AG04450 (cell line): ENCODE results near the gene CEP162. TPM values are rescaled to one million over a fixed set of nuclear protein-coding genes. Genes with fewer than 3 reads are reported as not detected.

ENCODE experiments used
- CTCF ChIA-PET: fragments of 300-600, 350-600 bp; formaldehyde crosslinking; extraction: SDS; loops from one replicate; lab custom pipeline; 2022; ENCODE audit warnings: antibody characterized with exemption, inconsistent platforms; lab: Charles Lee
- POLR2A ChIA-PET: fragments of 350-600 bp; formaldehyde crosslinking; extraction: SDS; loops from one replicate; lab custom pipeline; 2021; ENCODE audit warnings: antibody characterized with exemption, inconsistent platforms; lab: Yijun Ruan, JAX
- DNase-seq: peaks from one replicate; pipeline ENCODE4 v3.0.0-alpha.2; 2011; ENCODE audit warnings: low read depth, low spot score
- H3K27ac ChIP-seq: one replicate; pipeline ENCODE4 v1.5.1; 2012; ENCODE audit warnings: low read depth, low read length, control low read depth
- H3K27me3 ChIP-seq: one replicate; pipeline ENCODE4 v1.6.0; 2012; ENCODE audit warnings: low read length; ENCODE audit not compliant: control insufficient read depth, insufficient read depth
- H3K4me3 ChIP-seq: 2 replicates; pipeline ENCODE4 v1.5.1; 2011; ENCODE audit warnings: mild to moderate bottlenecking, low read depth, low read length, control low read depth
- H3K9me3 ChIP-seq: 2 replicates; pipeline ENCODE4 v1.5.1; 2012; ENCODE audit warnings: low read length; ENCODE audit not compliant: control insufficient read depth, insufficient read depth
- polyA plus RNA-seq: library from polyadenylated mRNA; depleted of rRNA; stranded (reverse); fragments of >200 nt; gene quantifications from 2 replicates; pipeline ENCODE4 v1.2.3, GENCODE V29; 2011
- TF ChIP-seq, protein P1 (sequence below): IDR thresholded peaks from 2 replicates; pipeline ENCODE4 v1.5.1; 2011; ENCODE audit warnings: low read depth, low read length, control low read depth, inconsistent platforms

Gene CEP162
- polyA plus RNA-seq, 1 experiment: 5.3 TPM

DNA sequence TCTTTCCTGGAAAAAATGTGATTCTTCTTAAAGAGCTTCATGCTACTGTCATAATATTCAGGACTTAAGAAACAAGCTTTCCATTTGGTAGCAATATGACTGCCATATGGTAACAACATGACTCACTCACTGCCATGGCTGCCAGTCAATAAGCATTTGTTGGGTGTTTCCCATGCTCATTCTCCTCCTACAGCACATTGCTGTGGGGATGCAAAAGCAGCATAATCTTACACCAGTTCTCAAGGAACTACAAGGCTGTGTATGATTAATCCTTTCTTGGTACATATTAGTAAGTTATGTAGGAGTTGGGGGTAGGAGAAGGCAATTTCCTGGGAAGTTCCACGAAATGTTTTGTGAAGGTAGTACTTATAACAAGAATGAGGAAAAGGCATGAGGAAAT lies 76.7 kb downstream of the CEP162 start:
- POLR2A ChIA-PET: no interaction called here
- TF ChIP-seq, protein P1, sequence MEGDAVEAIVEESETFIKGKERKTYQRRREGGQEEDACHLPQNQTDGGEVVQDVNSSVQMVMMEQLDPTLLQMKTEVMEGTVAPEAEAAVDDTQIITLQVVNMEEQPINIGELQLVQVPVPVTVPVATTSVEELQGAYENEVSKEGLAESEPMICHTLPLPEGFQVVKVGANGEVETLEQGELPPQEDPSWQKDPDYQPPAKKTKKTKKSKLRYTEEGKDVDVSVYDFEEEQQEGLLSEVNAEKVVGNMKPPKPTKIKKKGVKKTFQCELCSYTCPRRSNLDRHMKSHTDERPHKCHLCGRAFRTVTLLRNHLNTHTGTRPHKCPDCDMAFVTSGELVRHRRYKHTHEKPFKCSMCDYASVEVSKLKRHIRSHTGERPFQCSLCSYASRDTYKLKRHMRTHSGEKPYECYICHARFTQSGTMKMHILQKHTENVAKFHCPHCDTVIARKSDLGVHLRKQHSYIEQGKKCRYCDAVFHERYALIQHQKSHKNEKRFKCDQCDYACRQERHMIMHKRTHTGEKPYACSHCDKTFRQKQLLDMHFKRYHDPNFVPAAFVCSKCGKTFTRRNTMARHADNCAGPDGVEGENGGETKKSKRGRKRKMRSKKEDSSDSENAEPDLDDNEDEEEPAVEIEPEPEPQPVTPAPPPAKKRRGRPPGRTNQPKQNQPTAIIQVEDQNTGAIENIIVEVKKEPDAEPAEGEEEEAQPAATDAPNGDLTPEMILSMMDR: no peak
- Histone ChIP-seq H3K27me3 (no peaks in the 10 kb centered on the region), H3K27ac (no peak overlapping the region), H3K9me3 (no peaks in the 10 kb centered on the region), H3K4me3 (no peak overlapping the region)
- CTCF ChIA-PET: no interaction called here
- DNase-seq: peak; percentile 24

- TF ChIP-seq, protein P1: no peak
- H3K27ac ChIP-seq: no peak overlapping the region
- H3K4me3 ChIP-seq: no peak overlapping the region
- POLR2A ChIA-PET: no interaction called here
- CTCF ChIA-PET: interaction anchor here (0.5 kb wide), 1 partner anchor 257 kb away, joined by 3 read pairs; no protein-coding TSS in a partner anchor
- H3K27me3 ChIP-seq: no peaks in the 10 kb centered on the region
- H3K9me3 ChIP-seq: no peaks in the 10 kb centered on the region
- DNase-seq: no peak
Measured at GRCh38 chr6:84141521-84141920, 85.9 kb downstream of the CEP162 start.

- Histone ChIP-seq H3K4me3 (no peak overlapping the region), H3K27me3 (no peaks in the 10 kb centered on the region), H3K9me3 (0 out of 2 replicates have a peak, but pooled peaks cover 2% of the 10 kb centered on the region), H3K27ac (no peak overlapping the region)
- no peak for DNase-seq
- TF ChIP-seq, protein P1: no peak
- CTCF ChIA-PET: no interaction called here
- POLR2A ChIA-PET: no interaction called here
Measured at GRCh38 chr6:84139311-84139710, 88.1 kb downstream of the CEP162 start.

GRCh38 chr6:84137989-84138575 lies 89.4 kb downstream of the CEP162 start:
- no peak for DNase-seq
- H3K4me3 ChIP-seq: no peak overlapping the region
- no peak overlapping the region for H3K27ac ChIP-seq
- H3K9me3 ChIP-seq: peaks cover 13% of the 10 kb centered on the region; the same call in 1 of the 2 replicates
- CTCF ChIA-PET: no interaction called here
- POLR2A ChIA-PET: no interaction called here
- H3K27me3 ChIP-seq: no peaks in the 10 kb centered on the region
- TF ChIP-seq, protein P1: no peak

- CTCF ChIA-PET: no interaction called here
- peak; percentile 61 for DNase-seq
- peaks cover 13% of the 10 kb centered on the region; the same call in 1 of the 2 replicates for H3K9me3 ChIP-seq
- POLR2A ChIA-PET: interaction anchor here (0.9 kb wide), 1 partner anchor 91 kb away, joined by 3 read pairs; no protein-coding TSS in a partner anchor
- no peak overlapping the region for H3K4me3 ChIP-seq
- no peaks in the 10 kb centered on the region for H3K27me3 ChIP-seq
- H3K27ac ChIP-seq: peak overlapping the region; percentile 52
- TF ChIP-seq, protein P1: no peak
Measured at GRCh38 chr6:84137051-84137375, 90.4 kb downstream of the CEP162 start.
